PFSK-1 (cell line): Measurements from ENCODE around the gene RGS14.

Experiments used
- POLR2AphosphoS5 ChIP-seq: IDR thresholded peaks from 2 replicates; pipeline ENCODE4 v1.6.1; 2012; ENCODE audit warnings: low read depth, mild to moderate bottlenecking, control low read depth, low read length, moderate library complexity
- TAF1 ChIP-seq: IDR thresholded peaks from 2 replicates; pipeline ENCODE4 v1.6.1; 2012; ENCODE audit warnings: low read length, control low read depth, borderline replicate concordance; ENCODE audit not compliant: insufficient read depth

DNA sequence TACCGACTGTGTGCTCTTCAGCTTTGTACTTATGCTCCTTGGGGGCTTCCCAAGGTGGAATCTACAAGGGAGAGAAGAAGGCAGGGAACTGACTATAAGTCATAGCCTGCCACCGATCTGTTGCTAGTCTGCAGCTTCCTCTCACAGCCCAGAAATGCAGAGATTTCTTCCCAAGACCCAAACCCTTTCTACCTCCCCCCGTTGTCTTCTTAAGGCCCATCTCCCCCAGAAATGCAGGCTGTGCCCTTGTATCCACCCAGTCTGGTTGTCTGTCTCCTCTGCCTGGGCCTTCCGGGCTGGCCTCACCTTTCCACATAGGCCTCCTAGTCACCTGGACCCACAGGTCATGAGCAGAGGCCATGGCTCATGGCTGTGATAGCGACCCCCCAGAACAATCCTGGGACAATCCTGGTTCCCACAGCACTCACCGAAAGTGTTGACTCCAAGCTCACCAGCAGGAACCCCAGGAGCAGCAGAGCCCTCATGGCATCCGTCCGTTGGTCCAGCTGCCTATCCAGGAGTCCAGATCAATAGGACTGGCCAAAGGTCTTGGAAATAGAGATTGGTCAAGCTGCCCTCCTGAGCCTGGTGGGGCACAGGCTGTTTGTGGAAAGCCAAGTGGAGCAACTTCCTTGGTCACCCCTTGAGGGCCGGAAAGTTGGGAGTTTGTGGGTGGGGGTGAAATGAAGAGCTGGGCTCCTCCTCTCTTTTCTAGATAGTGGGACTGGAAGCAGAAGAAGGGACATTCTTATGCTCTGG lies 51.5 kb downstream of the RGS14 start, which contains the start of gene F12:
- no peak for TF ChIP-seq POLR2AphosphoS5
- no peak for TF ChIP-seq TAF1
